NCI-H460 (cell line): ENCODE data around the gene LRMDA. TPM values are rescaled to one million over a fixed set of nuclear protein-coding genes. Genes with fewer than 3 reads are reported as not detected.
A peak's percentile ranks its signal among the peaks of the same experiment; 100 is the strongest.
"Not testable (repeated sequence)": the region's sequence is repeated elsewhere in the genome, so short reads cannot be mapped to it uniquely, and the experiment has no call there.

Experiments used
- DNase-seq: peaks from one replicate; pipeline ENCODE4 v3.0.0-alpha.2; 2016; ENCODE audit warnings: low read depth; ENCODE audit errors: extremely low read depth
- small RNA-seq, 2 experiments: library from RNA; depleted of rRNA; stranded (forward); fragments of <200 nt; gene quantifications; one replicate each; pipeline ENCODE3, GENCODE V24; 2014
- total RNA-seq: library from RNA; depleted of rRNA; stranded (reverse); fragments of >200 nt; shearing (Covaris generic); gene quantifications from 2 replicates; pipeline ENCODE4 v1.2.3, GENCODE V29; 2014; rRNA removed

Gene LRMDA
- total RNA-seq, 1 experiment from 2014 or later, result 0.99 TPM

DNA sequence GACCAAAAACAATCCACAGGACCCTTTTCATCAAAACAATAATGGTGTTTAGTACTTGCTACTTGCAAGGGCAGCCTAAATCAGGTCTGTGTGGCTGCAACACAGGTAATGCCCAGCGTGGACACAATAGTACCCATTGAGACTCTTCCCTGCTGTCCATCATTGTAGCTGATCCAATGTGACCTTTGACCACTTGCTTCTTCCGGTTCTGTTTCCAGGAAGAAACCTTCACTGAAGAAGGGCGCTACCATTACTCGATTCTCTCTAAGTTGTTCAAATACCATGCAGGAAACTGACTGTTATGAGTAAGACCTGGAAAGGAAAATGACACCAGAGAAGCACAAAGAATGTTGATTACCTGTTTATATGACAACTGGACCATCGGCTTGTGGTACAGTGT, 1128.9 kb downstream of the LRMDA start:
- DNase-seq, result no peak

DNA sequence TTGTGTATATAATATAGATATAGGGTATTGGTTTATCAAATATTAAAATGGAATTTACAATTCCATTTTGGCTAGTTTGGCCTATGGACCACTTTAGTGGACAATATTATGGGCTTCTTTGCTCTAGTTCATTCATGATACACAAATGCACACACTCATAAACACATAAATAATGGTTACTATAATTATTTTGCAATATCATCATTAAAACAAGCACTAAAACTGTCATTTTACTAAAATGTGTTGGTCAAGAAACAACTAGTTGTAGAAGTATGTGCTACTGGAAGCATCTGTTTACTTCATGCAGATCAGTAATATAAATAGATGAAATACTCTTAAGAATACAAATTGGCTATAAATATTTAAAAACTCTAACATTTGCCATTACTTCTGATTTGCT, 1131.9 kb downstream of the LRMDA start:
- DNase-seq, result no peak

DNA sequence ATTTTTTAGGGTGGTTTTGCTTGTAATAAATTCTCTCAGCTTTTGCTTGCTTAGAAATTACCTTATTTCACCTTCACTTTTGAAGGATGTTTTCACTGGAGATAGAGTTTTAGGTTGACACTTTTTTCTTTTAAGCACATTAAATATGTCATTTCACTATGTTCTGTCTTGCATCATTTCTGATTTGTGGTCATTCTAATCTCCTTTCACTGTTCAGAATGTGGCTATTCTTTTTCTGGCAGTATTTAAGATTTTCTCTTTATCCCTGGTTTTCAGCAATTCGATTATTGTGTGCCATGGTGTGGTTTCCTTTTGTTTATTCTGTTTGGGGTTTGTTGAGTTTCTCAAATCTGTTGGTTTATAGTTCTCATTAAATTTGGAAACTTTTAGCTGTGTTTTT, 1140.6 kb downstream of the LRMDA start:
- no peak for DNase-seq

DNA sequence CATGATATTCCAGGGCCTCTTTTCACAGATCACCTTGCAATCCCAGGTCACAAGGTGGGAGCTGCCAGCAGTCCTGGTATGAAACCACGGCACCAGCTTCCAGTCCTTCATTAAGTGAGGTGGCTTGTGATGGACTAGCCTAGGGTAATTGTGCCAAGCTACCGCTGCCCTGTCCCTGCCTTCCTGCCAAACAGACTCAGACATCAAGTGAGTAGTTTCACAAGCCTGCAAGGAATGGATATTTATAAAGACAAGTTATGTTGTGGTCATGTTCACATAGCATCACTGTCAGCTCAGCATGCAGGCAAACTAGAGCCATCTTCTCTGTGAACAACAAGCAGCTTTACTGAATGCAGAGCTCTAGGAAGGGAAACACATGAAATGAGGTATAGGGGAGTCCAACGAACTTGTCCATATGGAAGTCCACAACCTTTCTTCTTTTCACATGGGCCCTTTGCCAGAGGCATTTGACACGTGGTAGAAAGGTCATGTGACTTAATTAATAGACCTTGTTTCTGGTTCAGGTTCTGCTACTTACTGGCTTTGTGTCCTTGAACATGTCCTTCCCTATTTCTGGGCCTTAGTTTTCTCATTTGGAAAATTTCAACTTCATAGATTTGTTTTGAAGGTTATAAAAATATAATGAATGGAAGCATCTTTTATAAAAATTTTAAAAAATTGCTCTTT, 1145.0 kb downstream of the LRMDA start:
- DNase-seq, result no peak

DNA sequence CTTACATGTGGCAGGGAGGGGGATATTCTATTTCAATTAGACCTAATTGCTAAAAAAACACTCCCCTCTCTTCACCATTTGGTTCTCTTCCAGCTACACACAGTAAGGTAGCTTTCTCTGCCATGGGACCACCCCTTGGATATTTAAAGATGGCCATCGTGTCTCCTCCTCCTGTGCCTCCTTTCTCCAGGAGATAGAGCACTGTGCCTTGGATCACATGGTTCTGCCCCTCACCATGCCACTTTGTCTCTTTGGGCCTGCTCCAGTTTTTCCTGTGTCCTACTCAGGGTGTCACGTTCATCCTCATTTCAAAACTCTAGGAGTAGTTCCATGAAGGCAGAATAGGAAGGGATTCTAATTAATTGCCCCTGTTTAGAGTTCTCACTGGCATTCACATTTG, 1146.0 kb downstream of the LRMDA start:
- no peak for DNase-seq

DNA sequence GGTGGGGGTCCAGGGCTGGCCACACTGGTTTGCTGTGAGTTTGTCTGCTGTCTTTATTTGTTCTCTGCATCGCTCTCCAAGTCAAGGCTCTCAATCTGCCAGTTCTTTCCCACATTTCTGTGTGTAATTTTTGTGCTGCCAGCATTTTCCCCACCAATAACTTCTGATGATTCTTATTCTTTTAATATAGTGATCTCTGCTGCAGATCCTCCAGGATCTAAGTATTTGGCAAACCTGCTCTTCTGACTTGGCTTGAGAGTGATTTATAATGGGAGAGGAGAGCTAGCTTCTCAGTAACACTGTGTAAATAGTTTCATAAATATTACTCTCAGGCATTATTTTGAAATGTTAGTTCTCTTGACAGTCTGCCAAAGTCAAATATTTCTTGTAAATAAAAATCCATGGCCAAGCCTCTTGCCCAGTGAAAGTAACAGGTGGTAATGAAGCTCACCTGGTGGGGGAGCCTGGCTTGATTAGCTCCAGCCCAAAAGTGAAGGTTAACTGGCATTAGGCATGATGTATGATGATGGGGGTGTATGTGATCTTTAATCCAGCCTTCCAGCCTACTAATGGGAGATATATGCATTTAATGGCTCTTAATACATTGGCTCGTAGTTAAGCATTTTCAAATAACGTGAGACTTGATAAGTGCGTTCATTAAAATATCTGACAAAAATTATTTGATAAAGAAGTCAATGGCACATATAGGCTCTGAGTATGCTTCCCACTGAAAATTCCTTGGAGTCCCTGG, 1150.3 kb downstream of the LRMDA start:
- no peak for DNase-seq

DNA sequence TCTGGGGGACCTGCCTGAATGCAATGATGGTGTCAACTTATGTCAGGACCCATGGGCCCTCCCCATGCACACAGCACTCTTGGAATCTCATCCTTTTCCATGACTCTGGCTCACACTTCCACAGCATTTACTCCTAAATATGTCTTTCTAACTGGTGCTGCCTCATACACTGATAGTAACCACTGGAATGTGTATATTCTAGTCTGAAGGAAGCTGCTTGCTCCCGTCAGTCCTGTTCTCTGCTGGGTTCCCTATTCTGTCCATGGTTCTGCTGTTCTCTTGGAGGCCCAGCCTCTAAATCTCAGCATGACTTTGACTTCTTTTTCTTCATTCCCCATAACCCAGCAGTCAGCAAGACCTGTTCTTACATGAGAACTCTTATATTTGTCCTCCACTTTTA, 1151.1 kb downstream of the LRMDA start:
- no peak for DNase-seq

DNA sequence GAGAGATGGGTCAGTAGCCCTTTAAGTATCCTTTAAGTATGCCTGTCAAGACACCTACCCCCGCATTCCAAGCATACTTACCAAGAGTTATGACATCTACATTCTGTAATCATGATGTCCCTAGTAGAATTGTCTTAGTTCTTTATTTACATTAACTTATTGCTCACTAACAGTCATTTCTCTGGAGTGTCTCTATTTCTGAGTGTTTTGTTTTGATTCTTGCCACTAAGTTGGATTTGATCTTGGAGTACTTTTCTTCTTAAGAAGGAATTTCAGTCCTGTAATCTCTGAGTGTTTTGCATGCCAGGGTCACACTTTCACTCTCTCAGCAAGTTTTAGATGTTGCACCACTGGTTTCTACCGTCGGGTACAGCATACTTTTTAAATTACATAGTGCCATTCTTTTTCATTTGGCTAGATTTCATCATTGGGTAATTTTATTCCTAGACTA, 1152.3 kb downstream of the LRMDA start:
- DNase-seq, result peak; percentile 51

DNA sequence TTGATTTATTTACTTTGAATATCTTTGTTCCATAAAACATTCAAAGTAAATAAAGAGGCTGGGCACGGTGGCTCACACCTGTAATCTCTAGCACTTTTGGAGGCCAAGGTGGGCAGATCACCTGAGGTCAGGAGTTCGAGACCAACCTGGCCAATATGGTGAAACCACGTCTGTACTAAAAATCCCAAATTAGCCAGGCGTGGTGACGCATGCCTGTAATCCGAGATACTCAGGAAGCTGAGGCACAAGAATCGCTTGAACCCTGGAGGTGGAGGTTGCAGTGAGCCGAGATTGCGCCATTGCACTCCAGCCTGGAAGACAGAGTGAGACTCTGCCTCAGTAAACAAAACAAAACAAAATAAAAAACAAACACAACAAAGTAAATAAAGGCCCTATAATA, 1153.0 kb downstream of the LRMDA start:
- not testable (repeated sequence) for DNase-seq

Small RNA genes lying within 50 kb of the gene (small RNA-seq; reads per million reads assigned to genes)
- gene MIR606 (0 reads per million in 2 experiments), gene RN7SL518P (0 to 0.12 reads per million in 2 experiments), gene RNU6-673P (0 reads per million in 2 experiments)

Other genes starting within 250 kb of the LRMDA start
- 323 and 341 TPM in 2 replicates for gene VDAC2, start 220.8 kb upstream of the LRMDA start, total RNA-seq
- gene COMTD1, start 195.7 kb upstream of the LRMDA start, total RNA-seq, result 27.2 and 31.7 TPM in 2 replicates
- gene ZNF503, start 29.9 kb upstream of the LRMDA start, total RNA-seq, result 7.5 and 10.5 TPM in 2 replicates